Osteoblast (primary cell): Measurements from ENCODE around the gene EVPL. TPM values are rescaled to one million over a fixed set of nuclear protein-coding genes. Genes with fewer than 3 reads are reported as not detected.

Experiments used
- DNase-seq: peaks from one replicate; pipeline ENCODE4 v3.0.0; 2011; ENCODE audit warnings: low spot score, mixed read lengths; ENCODE audit not compliant: insufficient read length; ENCODE audit errors: missing footprints
- H2AFZ ChIP-seq: 2 replicates; pipeline ENCODE4 v1.6.0; 2011; ENCODE audit warnings: mild to moderate bottlenecking, low read length
- H3K27ac ChIP-seq: 2 replicates; pipeline ENCODE4 v1.5.1; 2011; ENCODE audit warnings: mild to moderate bottlenecking, low read depth, low read length, moderate library complexity
- H3K27me3 ChIP-seq: 2 replicates; pipeline ENCODE4 v1.6.0; 2012; ENCODE audit warnings: mild to moderate bottlenecking, control low read depth, inconsistent platforms, low read length, moderate library complexity; ENCODE audit not compliant: insufficient read depth
- H3K36me3 ChIP-seq: 2 replicates; pipeline ENCODE4 v1.5.1; 2011; ENCODE audit warnings: mild to moderate bottlenecking, low read length, control low read depth, moderate library complexity; ENCODE audit not compliant: insufficient read depth
- H3K4me1 ChIP-seq: 2 replicates; pipeline ENCODE4 v1.5.1; 2011; ENCODE audit warnings: mild to moderate bottlenecking, low read length, control low read depth, moderate library complexity; ENCODE audit not compliant: insufficient read depth
- H3K4me2 ChIP-seq: 2 replicates; pipeline ENCODE4 v1.6.0; 2011; ENCODE audit warnings: mild to moderate bottlenecking, low read length; ENCODE audit not compliant: insufficient read depth
- H3K4me3 ChIP-seq: fragments of 200-600 bp; sonication (generic); 3 replicates; pipeline ENCODE4 v1.5.1; 2012; ENCODE audit warnings: mild to moderate bottlenecking, low read length, inconsistent platforms; ENCODE audit not compliant: insufficient read depth
- H3K79me2 ChIP-seq: 2 replicates; pipeline ENCODE4 v1.6.0; 2012; ENCODE audit warnings: mild to moderate bottlenecking, low read length, control low read depth, inconsistent platforms; ENCODE audit not compliant: insufficient read depth
- H3K9me3 ChIP-seq: 2 replicates; pipeline ENCODE4 v1.5.1; 2011; ENCODE audit warnings: low read depth, low read length, control low read depth
- H4K20me1 ChIP-seq: 2 replicates; pipeline ENCODE4 v1.6.0; 2012; ENCODE audit warnings: mild to moderate bottlenecking, low read length, control low read depth; ENCODE audit not compliant: insufficient read depth
- CTCF ChIP-seq: IDR thresholded peaks from 2 replicates; pipeline ENCODE4 v1.5.1; 2011; ENCODE audit warnings: mild to moderate bottlenecking, low read depth, low read length, moderate library complexity; ENCODE audit errors: extremely low read depth
- total RNA-seq: library from RNA; depleted of rRNA; stranded (reverse); fragments of >200 nt; gene quantifications from 2 replicates; pipeline ENCODE4 v1.2.3, GENCODE V29; 2012

EVPL gene
- total RNA-seq, 1 donor: not detected

DNA sequence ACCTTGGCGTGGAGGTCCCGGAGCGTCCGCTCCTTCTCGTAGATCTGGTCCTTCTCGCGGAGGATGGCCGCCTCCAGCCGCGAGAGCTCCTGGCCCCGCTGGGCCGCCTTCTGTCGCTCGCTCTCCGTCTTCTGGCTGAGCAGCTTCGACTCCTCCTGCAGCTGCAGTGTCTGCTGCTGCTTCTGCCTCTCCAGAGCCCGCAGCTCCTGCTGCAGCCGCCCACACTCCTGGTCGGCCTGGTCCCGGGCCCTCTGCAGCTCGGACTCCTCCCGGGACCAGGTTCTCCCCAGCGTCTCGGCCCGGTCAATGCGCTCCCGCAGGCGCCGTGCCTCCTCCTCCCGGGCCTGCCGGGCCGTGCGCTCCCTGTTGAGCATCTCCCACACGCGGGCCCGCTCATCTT, 18.9 kb downstream of the EVPL start:
- peak; percentile 54 for DNase-seq
- Histone ChIP-seq H3K36me3 (no peaks in the 10 kb centered on the region), H2AFZ (no peak overlapping the region), H3K4me2 (no peak overlapping the region), H3K4me3 (no peak overlapping the region), H3K27ac (no peak overlapping the region), H3K79me2 (no peaks in the 10 kb centered on the region), H4K20me1 (no peaks in the 10 kb centered on the region), H3K9me3 (no peaks in the 10 kb centered on the region), H3K27me3 (no peaks in the 10 kb centered on the region), H3K4me1 (no peaks in the 10 kb centered on the region)
- no peak for TF ChIP-seq CTCF

- Histone ChIP-seq H2AFZ (no peak overlapping the region), H3K4me1 (no peaks in the 10 kb centered on the region), H3K79me2 (no peaks in the 10 kb centered on the region), H3K4me3 (no peak overlapping the region), H3K36me3 (no peaks in the 10 kb centered on the region), H3K9me3 (no peaks in the 10 kb centered on the region), H4K20me1 (no peaks in the 10 kb centered on the region), H3K27ac (no peak overlapping the region), H3K27me3 (no peaks in the 10 kb centered on the region), H3K4me2 (no peak overlapping the region)
- TF ChIP-seq CTCF: no peak
- peak; percentile 78 for DNase-seq
Measured at GRCh38 chr17:76007850-76008165, 19.3 kb downstream of the EVPL start.

- Histone ChIP-seq H3K79me2 (no peaks in the 10 kb centered on the region), H3K27me3 (no peaks in the 10 kb centered on the region), H3K9me3 (no peaks in the 10 kb centered on the region), H4K20me1 (no peaks in the 10 kb centered on the region), H3K27ac (no peak overlapping the region), H3K4me1 (no peaks in the 10 kb centered on the region), H3K4me3 (no peak overlapping the region), H3K4me2 (no peak overlapping the region), H3K36me3 (no peaks in the 10 kb centered on the region), H2AFZ (no peak overlapping the region)
- TF ChIP-seq CTCF: no peak
- DNase-seq: peak; percentile 80
Measured at GRCh38 chr17:76007131-76007849, 19.8 kb downstream of the EVPL start.

DNA sequence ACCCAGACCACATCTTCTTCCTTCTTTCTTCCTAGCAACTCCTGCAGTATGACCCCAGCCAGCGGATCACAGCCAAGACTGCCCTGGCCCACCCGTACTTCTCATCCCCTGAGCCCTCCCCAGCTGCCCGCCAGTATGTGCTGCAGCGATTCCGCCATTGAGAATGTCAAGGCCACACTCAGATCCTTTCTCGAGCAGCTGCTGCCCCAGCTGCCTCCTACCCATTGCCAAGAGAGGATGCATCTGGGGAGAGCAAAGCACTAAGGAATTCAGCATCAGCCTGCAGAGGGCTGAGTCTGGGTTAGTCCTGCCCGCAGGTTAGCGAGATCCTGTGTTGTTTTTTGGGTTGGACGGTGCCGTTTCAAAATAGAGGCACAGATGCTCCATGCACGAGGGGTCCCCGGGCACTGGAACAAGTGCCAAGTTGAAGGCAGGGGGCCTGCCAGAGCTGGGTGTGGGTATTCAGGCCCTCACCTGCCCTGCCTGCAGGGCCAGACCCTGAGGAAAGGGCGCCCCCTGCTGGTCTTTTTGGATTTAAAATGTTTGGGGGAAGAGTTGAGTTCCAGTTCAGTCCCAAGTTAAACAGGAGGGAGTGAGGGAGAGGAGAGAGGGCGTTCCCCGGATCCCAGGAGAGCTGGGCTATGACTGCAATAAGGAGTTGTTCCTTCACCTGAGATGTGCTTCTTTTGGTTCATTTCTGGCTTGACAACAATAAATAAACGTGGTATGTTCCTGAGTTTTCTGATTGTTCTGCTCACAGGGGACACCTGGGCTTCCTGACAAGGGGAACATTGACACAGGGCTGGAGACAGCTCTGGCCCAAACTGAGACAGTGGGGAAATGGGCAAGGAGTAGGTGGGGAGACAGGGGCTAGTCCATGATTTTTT, 21.6 kb downstream of the EVPL start:
- peak; percentile 71 for TF ChIP-seq CTCF
- Histone ChIP-seq H2AFZ (no peak overlapping the region), H3K9me3 (no peaks in the 10 kb centered on the region), H4K20me1 (no peaks in the 10 kb centered on the region), H3K4me1 (no peaks in the 10 kb centered on the region), H3K79me2 (no peaks in the 10 kb centered on the region), H3K4me2 (no peak overlapping the region), H3K4me3 (no peak overlapping the region), H3K27me3 (no peaks in the 10 kb centered on the region), H3K27ac (no peak overlapping the region), H3K36me3 (no peaks in the 10 kb centered on the region)
- peak; percentile 96 for DNase-seq
